AML-193 (cell line): ENCODE data around the gene ADAMTSL4.
"Not testable (repeated sequence)": the region's sequence is repeated elsewhere in the genome, so short reads cannot be mapped to it uniquely, and the experiment has no call there.

Source experiments
- DNase-seq, 2 experiments: peaks; one replicate each; lab custom pipeline; 2025; lab: John Stamatoyannopoulos, UW

Gene ADAMTSL4

DNA sequence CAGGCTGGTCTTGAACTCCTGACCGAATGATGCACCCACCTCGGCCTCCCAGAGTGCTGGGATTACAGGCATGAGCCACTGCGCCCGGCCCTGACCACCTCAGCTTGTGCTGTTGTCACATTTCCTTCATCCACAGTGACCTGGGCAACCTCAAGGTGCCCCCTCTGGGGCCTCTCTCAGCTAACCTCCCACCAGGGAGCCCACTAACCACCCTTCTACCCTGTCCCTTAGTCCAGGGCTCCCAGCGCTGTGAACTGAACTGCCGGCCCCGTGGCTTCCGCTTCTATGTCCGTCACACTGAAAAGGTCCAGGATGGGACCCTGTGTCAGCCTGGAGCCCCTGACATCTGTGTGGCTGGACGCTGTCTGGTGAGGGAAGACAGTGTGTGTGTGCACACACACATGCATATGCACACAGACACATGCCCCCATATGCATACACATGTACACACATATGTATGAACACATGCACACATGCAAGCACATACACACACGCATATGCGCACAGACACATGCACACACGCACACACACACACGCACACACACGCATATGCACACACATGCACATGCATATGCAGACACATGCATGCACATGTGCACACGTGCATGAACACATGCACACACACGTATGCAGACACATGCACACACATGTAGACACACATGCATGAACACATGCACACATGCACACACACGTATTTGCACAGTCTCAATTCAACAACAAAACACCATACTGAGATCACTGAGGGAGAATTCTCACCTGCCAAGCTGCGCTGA lies 6.2 kb downstream of the ADAMTSL4 start:
- no peak for DNase-seq

DNA sequence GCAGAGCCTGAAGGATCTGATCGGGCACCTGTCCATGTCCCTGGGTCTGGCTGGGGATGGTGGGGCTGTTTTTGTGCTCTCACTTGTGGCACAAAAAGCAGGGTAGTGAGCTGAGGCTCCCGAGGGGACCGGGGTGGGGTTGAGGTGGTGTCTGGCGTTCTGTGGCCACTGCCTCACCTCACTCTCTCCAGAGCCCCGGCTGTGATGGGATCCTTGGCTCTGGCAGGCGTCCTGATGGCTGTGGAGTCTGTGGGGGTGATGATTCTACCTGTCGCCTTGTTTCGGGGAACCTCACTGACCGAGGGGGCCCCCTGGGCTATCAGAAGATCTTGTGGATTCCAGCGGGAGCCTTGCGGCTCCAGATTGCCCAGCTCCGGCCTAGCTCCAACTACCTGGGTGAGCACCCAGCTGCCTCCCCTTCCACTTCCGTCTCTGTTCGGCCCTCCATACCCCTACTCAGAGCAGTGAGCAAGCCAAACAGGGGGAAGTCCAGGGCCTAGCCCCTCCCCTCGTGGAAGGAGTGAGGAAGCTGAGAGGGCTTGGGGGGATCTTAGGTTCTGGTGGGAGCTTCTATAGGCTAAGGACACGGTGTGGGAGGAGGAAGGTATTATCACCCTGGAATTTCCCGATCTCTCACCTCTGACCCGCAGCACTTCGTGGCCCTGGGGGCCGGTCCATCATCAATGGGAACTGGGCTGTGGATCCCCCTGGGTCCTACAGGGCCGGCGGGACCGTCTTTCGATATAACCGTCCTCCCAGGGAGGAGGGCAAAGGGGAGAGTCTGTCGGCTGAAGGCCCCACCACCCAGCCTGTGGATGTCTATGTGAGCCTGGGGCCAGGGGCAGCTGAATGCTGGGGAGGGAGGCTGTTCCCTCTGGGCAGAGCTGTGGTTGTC lies 7.0 kb downstream of the ADAMTSL4 start:
- no peak for DNase-seq

DNA sequence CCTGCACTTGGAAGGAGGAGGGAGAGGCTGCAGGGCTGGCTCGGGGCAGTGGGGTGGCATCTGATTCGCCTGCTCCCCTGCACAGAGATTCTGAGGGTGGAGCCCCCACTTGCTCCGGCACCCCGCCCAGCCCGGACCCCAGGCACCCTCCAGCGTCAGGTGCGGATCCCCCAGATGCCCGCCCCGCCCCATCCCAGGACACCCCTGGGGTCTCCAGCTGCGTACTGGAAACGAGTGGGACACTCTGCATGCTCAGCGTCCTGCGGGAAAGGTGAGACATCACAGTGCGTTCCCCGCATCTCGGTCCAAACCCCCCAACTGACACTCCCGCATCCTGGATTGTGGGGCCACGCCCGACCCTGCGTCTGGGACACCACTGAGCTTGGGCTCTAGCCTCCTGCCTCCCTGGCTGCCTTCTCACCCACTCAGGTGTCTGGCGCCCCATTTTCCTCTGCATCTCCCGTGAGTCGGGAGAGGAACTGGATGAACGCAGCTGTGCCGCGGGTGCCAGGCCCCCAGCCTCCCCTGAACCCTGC lies 7.9 kb downstream of the ADAMTSL4 start:
- DNase-seq = no peak

DNA sequence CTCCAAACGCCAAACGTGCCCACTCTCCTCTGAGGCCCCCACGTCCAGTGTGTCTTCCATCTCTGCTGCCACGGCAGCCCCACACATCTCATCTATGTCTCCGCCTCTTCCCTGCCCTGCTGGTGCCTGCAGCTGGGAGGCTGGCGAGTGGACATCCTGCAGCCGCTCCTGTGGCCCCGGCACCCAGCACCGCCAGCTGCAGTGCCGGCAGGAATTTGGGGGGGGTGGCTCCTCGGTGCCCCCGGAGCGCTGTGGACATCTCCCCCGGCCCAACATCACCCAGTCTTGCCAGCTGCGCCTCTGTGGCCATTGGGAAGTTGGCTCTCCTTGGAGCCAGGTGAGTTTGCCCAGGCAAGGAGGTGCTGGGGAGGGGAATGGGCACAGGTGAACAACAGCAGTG lies 8.6 kb downstream of the ADAMTSL4 start:
- DNase-seq = no peak

DNA sequence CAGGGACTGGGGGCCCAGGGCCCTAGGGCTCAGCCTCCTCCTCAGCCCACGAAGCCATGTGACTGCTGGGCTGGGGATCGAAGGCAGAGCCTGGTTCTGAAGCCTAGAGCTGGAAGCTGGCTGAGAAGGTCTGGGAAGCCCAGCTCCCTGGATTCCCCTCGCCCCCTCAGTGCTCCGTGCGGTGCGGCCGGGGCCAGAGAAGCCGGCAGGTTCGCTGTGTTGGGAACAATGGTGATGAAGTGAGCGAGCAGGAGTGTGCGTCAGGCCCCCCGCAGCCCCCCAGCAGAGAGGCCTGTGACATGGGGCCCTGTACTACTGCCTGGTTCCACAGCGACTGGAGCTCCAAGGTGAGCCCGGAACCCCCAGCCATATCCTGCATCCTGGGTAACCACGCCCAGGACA lies 9.1 kb downstream of the ADAMTSL4 start:
- DNase-seq = no peak

DNA sequence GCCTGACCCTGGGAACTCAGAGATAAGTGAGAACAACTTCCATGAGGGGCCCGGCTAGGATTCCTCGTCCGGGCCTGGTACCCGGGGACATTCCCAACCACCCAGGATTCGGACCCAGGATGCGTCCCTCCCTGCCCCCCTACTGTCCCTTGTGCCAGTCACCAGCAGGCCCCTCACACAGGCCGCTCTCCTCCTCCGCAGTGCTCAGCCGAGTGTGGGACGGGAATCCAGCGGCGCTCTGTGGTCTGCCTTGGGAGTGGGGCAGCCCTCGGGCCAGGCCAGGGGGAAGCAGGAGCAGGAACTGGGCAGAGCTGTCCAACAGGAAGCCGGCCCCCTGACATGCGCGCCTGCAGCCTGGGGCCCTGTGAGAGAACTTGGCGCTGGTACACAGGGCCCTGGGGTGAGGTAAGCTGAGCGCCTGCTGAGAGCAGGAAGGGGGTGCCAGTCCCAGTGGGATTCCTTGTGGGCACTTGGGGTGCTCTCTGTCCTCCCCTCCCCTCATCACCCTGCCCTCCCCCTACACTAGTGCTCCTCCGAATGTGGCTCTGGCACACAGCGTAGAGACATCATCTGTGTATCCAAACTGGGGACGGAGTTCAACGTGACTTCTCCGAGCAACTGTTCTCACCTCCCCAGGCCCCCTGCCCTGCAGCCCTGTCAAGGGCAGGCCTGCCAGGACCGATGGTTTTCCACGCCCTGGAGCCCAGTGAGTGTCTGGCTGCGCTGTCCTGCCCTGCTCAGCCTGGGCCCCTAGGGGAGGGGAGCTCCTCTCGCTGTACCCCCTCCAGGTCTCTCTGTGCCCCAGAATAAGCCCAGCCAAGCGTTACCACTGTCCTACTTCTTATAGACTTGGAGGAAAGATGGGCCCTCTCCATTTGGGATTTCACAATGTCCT lies 9.8 kb downstream of the ADAMTSL4 start:
- no peak for DNase-seq

DNA sequence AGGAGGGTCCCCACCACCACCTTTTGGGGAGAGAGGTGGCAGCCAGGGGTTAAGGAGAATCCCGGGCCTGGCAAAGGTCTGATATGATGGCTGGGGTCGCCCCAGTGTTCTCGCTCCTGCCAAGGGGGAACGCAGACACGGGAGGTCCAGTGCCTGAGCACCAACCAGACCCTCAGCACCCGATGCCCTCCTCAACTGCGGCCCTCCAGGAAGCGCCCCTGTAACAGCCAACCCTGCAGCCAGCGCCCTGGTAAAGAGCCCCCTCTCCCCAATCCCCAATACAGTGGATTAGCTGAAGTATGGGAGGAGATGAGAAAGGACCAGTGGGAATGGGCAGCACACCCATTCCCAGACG lies 10.4 kb downstream of the ADAMTSL4 start:
- DNase-seq = no peak

DNA sequence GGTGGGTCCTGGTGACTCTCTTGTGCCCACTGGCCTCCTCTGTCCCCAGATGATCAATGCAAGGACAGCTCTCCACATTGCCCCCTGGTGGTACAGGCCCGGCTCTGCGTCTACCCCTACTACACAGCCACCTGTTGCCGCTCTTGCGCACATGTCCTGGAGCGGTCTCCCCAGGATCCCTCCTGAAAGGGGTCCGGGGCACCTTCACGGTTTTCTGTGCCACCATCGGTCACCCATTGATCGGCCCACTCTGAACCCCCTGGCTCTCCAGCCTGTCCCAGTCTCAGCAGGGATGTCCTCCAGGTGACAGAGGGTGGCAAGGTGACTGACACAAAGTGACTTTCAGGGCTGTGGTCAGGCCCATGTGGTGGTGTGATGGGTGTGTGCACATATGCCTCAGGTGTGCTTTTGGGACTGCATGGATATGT lies 10.8 kb downstream of the ADAMTSL4 start:
- DNase-seq = peak; percentile 48 to 53

DNA sequence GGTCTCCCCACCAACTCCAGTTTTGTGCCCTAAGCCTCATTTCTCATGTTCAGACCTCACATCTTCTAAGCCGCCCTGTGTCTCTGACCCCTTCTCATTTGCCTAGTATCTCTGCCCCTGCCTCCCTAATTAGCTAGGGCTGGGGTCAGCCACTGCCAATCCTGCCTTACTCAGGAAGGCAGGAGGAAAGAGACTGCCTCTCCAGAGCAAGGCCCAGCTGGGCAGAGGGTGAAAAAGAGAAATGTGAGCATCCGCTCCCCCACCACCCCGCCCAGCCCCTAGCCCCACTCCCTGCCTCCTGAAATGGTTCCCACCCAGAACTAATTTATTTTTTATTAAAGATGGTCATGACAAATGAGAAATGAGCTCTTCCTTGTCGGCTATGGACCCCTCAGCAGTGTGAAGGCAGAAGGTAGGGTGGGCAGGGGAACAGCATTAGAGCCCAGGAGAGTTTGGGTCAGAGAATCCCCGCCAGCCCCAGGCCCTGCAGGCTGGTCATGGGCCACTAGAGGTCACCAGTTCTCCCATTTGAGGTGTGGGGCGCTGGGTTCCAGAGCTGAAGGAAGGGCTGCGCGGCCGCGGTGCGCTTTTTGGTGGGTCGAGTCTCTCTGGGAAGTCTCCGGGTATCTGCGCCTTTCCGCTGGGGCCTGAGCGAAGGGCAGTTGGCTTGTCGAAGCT lies 11.5 kb downstream of the ADAMTSL4 start:
- peak; percentile 70 to 74 for DNase-seq

DNA sequence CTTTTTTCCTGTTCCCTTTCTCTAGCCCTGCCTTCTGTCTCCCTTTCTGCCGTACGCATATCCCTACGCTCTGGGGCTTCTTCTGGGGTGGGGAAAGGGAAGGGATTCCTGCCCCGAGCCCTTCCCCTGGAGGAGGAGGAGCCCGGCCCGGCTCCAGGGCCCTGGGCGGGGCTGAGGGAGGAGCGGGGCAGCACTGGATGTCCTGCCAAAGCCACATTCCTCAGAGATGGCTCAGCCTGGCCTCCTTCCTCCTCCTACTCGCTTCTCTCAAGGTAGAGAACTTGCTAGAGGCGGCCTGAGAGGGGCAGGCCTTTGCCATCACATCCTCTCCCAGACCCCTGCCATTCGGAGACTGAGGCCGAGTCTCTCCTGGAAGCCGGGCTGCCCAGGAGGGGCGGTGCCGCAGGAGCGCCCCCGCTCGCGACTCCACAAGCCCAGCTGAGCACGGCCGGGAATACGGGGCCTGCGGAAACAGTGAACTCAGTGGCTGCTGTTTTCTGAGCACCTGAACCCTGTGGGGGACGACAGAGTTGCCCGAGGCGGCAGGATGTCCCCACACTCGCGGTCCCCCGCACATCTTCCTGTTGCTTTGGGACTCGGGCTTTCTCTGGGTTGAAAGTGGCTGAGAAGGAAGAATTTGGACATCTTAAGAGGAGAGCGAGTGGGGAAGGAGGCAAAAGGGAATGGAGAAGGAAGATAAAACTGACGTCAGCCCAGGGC lies 12.2 kb downstream of the ADAMTSL4 start:
- peak; percentile 60 to 70 for DNase-seq

DNA sequence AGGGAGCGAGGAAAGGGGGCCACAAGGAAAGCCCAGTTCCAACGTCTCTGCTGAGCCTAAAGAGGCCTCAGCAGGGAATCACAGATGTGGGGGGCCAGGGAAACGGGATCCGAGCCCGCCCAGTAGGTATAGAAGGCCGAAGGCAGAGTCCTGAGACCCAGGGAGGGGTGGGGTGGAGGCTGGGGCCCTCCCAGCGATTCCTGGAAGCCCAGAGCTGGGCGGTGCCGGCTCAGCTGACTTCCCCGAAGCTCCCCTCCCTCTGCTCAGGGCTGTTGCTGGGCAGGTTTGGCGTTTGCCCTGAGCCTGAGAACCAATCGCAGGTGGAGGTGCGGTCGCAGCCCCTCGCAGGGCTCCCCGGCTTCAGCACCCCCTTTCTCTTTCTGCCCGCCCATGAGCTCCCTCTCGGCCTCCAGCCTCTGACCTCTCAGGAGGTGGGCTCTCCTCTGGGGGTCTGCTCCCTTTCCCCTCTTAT lies 12.8 kb downstream of the ADAMTSL4 start:
- DNase-seq = peak; percentile 67 to 73

DNA sequence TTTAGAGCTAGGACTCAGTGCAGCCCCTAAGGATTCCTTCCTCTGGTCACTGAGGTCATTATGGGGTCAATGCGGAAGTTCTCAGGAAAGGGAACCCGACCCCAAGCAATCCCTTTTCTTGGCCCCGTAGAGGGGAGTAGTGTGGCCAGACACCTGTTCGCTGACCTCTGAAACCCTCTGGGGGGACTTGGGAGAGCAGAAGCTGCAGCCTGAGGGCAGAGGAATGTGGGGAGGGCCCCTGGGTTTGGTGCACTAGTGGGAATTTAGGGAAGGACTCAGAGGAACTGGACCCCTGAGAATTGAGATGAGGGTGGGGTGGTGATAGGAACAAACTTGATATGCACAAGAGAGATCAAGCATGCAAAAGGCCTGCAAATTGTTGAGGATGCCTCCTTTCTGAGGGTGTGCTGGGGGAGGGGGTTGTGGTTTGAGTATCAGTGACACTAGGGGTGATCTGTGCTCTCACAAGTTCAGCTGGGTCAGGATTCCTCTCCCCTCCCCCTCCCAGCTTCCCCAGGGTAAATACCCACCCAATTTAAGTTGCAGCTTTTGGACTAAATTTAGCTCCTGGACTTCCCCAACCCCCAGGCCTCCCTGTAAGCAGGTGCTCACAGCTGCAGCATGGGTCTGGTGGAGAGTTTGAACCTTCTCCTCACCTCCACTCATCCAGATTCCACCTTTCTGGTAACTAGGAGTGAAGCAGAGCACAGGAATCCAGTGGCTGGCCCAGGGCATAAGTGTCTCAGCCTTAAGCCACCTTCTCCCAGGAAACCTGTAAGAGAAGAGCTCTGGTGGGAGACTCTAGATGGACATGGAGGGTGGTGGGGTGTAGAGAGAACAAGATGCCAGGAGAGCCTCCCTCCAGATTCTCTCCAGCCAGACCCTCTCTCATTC lies 13.5 kb downstream of the ADAMTSL4 start:
- peak in 1 of 2 experiments; percentile 55 for DNase-seq

DNA sequence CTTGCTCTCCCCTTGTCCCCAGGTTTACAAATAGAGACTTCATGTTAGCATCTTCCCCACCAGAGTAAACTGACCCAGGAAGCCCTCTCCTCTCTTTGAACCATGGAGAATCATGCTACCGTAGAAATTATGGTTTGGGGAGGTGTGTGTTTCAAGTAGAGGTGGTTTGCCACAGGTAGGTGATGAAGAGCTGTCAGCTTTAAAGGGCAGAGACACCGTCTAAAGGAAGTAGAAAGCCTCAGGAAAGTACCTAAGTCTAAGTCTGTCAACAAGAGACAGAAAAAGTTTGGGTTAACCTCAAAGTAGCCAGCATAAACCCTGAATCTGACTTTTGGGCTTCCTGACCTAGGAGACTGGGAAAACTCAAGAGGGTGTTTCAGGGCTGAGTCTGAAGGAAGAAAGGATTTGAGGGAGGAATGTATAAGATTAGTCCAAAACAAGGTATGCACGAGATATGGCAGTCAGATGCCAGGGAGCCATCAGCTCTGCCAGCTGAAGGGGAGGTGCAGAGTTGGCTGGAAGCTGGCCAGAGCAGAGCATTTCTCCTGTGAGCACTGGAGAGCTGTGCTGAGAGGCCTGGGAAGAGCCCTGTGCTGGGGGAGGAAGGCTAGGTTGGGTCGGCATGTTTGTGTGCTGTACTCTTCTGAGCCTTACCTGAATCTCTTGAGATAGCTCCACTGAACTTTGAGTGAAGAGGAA lies 14.3 kb downstream of the ADAMTSL4 start:
- DNase-seq = no peak

DNA sequence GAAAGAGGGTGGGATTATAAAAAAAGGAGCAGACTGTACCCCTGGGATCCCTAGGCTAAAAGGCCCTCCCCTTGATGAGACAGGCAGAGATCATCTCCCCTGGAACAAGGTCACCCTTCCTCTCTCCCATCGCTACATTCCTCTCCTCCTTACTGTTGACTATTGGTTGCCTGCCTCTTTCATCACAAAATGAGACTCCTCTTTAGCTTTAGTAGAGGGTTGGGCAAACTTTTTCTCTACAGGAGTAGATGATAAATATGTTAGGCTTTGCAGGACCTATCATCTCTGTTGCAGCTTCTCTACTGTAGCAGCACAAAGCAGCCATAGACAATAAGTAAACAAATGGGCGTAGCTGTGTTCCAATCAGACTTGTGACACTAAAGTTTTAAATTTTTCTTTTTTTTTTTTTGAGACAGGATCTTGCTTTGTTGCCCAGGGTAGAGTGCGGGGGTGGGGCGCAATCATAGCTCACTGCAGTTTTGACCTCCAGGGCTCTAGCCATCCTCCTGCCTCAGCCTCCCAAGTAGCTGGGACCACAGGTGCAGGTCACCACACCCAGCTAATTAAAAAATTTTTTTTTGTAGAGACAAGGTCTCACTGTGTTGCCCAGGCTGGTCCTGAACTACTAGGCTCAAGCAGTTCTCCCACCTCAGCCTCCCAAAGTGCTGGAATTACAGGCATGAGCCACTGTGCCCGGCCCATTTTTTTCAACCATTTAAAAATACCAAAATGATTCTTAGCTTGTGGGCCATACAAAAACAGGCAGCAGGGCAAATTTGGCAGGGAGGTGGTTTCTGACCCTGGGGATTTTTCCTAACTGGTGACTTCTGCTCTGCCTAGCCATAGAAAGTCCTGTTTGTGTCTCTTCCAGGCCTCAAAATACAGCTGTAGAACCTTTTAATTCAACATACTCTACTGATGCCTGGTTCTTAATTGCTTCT lies 15.1 kb downstream of the ADAMTSL4 start:
- DNase-seq = no peak

DNA sequence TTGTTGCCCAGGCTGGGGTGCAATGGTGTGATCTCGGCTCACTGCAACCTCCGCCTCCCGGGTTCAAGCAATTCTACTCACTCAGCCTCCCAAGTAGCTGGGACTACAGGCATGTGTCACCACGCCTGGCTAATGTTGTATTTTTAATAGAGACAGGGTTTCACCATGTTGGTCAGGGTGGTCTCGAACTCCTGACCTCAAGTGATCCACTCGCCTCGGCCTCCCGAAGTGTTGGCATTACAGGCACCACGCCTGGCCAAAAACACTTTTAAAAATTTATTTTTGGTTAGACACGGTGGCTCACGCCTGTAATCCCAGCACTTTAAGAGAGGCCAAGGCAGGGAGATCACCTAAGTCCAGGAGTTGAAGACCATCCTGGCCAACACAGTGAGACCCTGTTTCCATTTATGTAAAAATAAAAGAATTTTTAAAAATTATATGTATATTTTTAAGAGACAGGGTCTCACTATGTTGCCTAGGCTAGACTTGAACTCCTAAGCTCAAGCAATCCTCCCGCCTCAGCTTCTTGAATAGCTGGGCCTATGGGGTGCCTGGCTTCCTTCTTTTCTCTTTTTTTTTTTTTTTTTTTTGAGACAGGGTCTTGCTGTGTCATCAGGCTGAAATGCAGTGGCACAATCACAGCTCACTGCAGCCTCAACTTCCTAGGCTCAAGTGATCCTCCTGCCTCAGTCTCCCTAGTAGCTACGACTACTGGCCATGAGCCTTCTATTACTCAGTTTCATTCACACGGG lies 16.2 kb downstream of the ADAMTSL4 start:
- DNase-seq = not testable (repeated sequence)

DNA sequence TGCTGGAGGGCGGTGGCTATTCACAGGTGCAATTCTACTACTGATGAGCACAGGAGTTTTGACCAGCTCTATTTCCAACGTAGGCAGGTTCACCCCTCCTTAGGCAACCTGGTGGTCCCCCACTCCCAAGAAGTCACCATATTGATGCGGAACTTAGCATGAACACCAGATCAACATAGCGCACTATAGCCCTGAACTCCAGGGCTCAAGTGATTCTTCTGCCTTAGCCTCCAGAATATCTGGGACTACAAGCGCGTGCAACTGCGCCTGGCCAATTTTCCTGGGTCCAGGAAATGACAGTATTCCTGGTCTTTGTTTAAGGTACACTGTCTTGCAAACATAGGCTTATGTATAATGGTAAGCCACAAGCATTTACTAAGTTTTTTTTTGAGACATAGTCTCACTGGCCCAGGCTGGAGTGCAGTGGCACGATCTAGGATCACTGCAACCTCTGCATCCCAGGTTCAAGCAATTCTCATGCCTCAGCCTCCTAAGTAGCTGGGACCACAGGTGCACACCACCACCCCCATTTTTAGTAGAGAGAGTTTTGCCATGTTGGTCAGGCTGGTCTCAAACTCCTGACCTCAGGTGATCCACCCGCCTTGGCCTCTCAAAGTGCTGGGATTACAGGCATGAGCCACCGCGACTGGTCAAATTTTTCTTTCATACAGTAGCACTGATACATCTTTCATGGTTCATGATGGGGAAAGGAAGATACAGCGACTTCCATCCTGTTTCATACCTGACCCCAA lies 17.6 kb downstream of the ADAMTSL4 start:
- DNase-seq = no peak
